Immature natural killer cell (primary cell): ENCODE data around the gene PRKX. TPM values are rescaled to one million over a fixed set of nuclear protein-coding genes. Genes with fewer than 3 reads are reported as not detected.
"Not testable (repeated sequence)": the region's sequence is repeated elsewhere in the genome, so short reads cannot be mapped to it uniquely, and the experiment has no call there.

Experiments
- DNase-seq, 3 donors: peaks; one replicate each; pipeline ENCODE4 v3.0.0; 2022; ENCODE audit warnings: mixed read lengths in 1 of 3
- H3K27ac Mint-ChIP-seq, 6 donors: one replicate each; pipeline ENCODE4 v1.8.0; 2020; ENCODE audit warnings: mixed read lengths in 6 of 6, mild to moderate bottlenecking in 5 of 6, inconsistent platforms in 4 of 6, moderate library complexity in 3 of 6
- H3K27me3 Mint-ChIP-seq, 3 donors: one replicate each; pipeline ENCODE4 v1.8.0; 2020 to 2021; ENCODE audit warnings: low read depth in 3 of 3, mild to moderate bottlenecking in 3 of 3, mixed read lengths in 3 of 3, moderate library complexity in 3 of 3, inconsistent platforms in 1 of 3
- H3K36me3 Mint-ChIP-seq, 3 donors: one replicate each; pipeline ENCODE4 v1.8.0; 2020; ENCODE audit warnings: mixed read lengths in 3 of 3, inconsistent platforms in 2 of 3, mild to moderate bottlenecking in 2 of 3
- H3K4me1 Mint-ChIP-seq, 2 donors: one replicate each; pipeline ENCODE4 v1.8.0; 2020; ENCODE audit warnings: inconsistent platforms in 2 of 2, mild to moderate bottlenecking in 2 of 2, mixed read lengths in 2 of 2, moderate library complexity in 1 of 2
- H3K4me3 Mint-ChIP-seq, 5 donors: one replicate each; pipeline ENCODE4 v1.8.0; 2020; ENCODE audit warnings: mild to moderate bottlenecking in 5 of 5, mixed read lengths in 5 of 5, inconsistent platforms in 3 of 5, moderate library complexity in 3 of 5
- H3K9me3 Mint-ChIP-seq, 6 donors: one replicate each; pipeline ENCODE4 v1.8.0; 2020; ENCODE audit warnings: mild to moderate bottlenecking in 6 of 6, mixed read lengths in 6 of 6, inconsistent platforms in 4 of 6, moderate library complexity in 3 of 6
- polyA plus RNA-seq, 3 donors: library from polyadenylated mRNA; unstranded; fragments of 300-500 nt; fragmentation: Illumina TruSeq; gene quantifications; one replicate each; pipeline ENCODE4 v1.2.3, GENCODE V29; 2021

PRKX gene
- polyA plus RNA-seq: 100 to 1,000 TPM in 1 of 3 donors, 10 to 100 TPM in 2; 65.3 to 117 (median 65.9) TPM

DNA sequence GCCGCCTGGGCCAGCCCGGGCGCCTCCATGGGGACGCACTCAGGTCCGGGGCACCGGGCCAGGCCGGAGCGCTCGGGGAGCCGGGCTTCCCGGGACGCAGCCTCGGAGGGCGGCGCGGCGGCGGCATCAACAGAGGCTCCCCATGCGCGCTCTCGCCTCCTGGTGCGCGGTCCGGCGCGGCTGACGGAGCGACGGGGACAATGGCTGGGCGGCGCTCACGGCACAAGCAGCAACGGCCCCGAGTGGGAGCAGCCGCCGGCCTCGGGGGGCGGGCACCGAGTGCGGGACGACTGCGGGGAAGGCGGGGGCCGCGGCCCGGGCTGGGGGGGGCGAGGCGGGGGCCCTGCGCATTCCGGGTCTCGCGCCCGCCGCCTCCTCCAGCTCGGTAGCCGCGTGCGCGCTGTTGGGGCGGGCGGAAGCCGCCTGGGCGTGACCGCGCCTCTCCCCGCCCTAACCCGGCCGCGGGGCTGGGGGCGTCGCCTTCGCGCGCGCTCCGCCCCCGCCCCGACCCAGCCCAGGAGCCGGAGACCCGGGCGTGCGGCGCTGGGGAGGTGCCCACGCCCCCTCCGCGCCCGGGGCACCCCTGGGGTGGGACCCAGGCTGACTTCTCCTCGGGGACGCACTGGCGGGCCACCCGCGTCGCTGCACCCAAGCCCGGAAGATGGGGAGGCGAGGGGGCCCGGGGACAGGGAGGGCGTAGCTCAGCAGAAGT lies at the start of gene PRKX:
Gene PRKX, minus strand, starts transcription at position 425 of the 712 bp plus-strand sequence. Its CDS starts 396 bp downstream, at position 29.
- peaks cover 41 to 42% of the 10 kb centered on the region in 2 donors for H3K4me1 Mint-ChIP-seq
- H3K9me3 Mint-ChIP-seq: no peaks in the 10 kb centered on the region
- peaks cover 6 to 26% (median 20%) of the 10 kb centered on the region in 3 donors for H3K27me3 Mint-ChIP-seq
- H3K27ac Mint-ChIP-seq: peak within 1 kb of the TSS; percentile 92 to 99 (median 98)
- H3K36me3 Mint-ChIP-seq: no peaks in the 10 kb centered on the region
- peak; percentile 84 to 89 (median 87) for DNase-seq
- peak within 1 kb of the TSS; percentile 95 to 99 (median 96) for H3K4me3 Mint-ChIP-seq

DNA sequence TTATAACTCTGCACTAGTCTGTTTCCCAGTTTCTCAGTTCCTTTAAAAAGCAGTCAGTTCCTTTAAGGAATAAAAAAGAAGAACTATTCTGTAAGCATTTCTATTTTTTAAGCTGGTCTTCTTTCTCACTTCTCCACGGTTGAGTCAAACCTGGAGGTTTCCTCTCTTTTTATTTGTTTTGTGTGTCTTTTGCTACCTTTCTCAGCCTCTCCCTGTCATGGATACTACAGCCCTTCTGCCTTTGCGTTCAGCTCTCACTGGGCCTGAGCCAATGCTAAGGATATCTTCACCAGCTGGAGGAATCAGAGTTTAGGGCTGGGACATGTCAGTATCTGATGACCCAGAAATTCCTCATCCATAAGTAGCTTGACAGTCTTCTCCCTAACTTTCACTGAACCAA lies 49.7 kb upstream of the PRKX start:
- no peak overlapping the region for H3K4me3 Mint-ChIP-seq
- H3K9me3 Mint-ChIP-seq: no peaks in the 10 kb centered on the region
- peaks cover 1 to 13% (median 2%) of the 10 kb centered on the region in 3 donors for H3K27me3 Mint-ChIP-seq
- H3K36me3 Mint-ChIP-seq: peaks cover 0 to 5% (median 0%) of the 10 kb centered on the region in 3 donors
- H3K4me1 Mint-ChIP-seq: peaks cover 7 to 9% of the 10 kb centered on the region in 2 donors
- DNase-seq: no peak
- no peak overlapping the region for H3K27ac Mint-ChIP-seq

DNA sequence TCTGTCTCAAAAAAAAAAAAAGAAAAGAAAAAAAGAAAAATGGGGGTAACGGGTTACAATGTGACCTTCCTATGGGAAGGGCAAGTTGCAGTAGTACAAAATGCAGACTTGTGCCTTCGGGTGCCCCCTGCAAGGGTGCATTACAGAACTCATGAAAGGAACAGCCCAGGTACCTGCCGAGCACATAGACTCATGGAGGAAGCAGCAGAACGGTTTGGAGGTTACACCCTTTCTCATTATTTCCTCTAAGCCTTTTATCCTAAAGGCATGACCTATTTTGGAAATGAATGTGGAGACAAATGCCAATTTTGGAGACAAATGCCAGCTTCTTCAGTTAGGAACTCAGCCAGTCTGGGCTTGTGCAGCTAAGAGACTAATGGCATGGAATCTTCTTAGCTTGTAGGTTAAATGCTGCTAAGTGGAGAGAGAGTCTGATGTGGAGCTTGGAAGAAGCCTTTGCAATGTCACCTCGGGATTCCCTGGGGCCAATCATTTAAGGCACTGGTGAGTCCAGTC lies 44.1 kb upstream of the PRKX start:
- H3K4me1 Mint-ChIP-seq: no peaks in the 10 kb centered on the region
- no peak for DNase-seq
- peaks cover 0 to 3% (median 2%) of the 10 kb centered on the region in 3 donors for H3K27me3 Mint-ChIP-seq
- H3K36me3 Mint-ChIP-seq: no peaks in the 10 kb centered on the region
- no peak overlapping the region for H3K27ac Mint-ChIP-seq
- H3K9me3 Mint-ChIP-seq: no peaks in the 10 kb centered on the region
- H3K4me3 Mint-ChIP-seq: no peak overlapping the region

DNA sequence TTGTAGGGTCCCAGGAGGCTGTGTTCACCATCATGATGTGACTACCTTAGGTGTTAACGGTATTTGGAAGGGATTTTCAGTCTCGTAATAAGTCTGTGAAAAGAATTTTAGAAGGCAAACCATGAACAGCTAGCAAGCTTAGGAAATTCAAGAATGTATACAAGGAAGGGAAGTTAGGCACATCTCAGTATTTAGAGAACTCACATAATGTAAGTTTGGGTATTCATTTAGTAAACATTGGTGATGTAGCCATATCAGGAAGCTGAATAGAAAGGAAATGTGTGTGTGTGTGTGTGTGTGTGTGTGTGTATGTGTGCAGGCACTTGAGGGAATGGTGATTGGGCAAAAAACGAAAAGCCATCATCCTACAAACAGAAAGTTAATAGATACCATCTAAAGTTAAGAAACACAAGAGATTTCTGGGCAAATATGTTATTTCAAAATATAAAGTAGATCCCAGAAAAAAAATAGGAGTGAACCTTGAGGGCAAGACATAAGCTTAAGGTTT lies 34.7 kb upstream of the PRKX start:
- H3K27ac Mint-ChIP-seq: peak overlapping the region in 5 of 6 donors; percentile 1 to 26 (median 13)

DNA sequence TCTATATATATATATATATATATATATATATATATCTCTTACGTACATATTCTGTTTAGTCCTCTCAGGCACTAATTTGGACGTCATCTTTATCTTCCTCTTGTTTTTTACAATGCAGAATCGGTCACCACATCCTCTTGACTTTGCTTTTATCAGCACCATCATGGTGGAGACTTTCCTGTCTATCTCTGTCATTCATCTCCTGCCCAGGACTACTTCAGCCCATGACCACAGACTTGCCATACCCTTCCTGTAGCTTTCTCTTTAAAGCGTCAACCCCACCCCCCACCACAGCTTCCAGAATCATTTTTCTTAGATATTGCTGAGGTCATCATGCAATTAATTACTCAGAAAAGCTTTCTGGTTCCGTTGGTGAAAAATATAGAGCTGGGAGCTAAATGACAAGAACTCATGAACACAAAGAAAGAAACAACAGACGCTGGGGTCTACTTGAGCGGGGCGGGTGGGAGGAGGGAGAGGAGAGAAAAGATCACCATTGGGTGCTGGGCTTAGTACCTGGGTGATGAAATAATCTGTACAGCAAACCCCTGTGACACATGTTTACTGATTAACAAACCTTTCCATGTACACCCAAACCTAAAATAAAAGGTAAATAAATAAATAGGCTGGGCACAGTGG lies 30.5 kb upstream of the PRKX start:
- peaks cover 0 to 7% (median 0%) of the 10 kb centered on the region in 3 donors for H3K36me3 Mint-ChIP-seq

More for the DNA sequence above, 34.7 kb upstream of the PRKX start:
- Mint-ChIP-seq H3K4me1 (peaks cover 38 to 48% of the 10 kb centered on the region in 2 donors), H3K36me3 (no peaks in the 10 kb centered on the region), H3K9me3 (no peaks in the 10 kb centered on the region), H3K27me3 (peaks cover 4 to 11% (median 7%) of the 10 kb centered on the region in 3 donors), H3K4me3 (peak overlapping the region in 1 of 5 donors; percentile 22)
- DNase-seq: no peak

DNA sequence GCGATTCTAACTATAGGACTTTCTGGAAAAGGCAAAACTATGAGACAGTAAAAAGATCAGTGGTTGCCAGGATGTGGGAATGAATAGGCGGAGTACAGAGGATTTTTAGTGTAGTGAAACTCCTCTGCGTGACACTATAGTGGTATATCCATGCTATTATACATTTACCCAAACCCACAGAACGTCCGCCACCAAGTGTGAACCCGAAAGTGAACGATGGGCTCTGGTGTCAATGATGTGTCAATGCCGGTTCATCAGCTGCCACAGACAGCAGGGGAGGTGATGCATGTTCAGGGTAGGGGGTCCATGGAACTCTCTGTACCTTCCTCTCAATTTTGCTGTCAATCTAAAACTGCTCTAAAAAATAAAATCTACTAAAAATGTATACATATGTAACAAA lies 27.5 kb upstream of the PRKX start:
- Mint-ChIP-seq H3K4me3 (peak overlapping the region; percentile 5 to 66 (median 38)), H3K27ac (peak overlapping the region; percentile 22 to 83 (median 54)), H3K4me1 (peaks cover 44 to 70% of the 10 kb centered on the region in 2 donors), H3K36me3 (peaks cover 0 to 10% (median 0%) of the 10 kb centered on the region in 3 donors)
- DNase-seq: peak; percentile 52 to 65 (median 59)
- H3K9me3 Mint-ChIP-seq, H3K27me3 Mint-ChIP-seq: not testable (repeated sequence)

More for the DNA sequence above, 30.5 kb upstream of the PRKX start:
- H3K4me1 Mint-ChIP-seq: peaks cover 54 to 78% of the 10 kb centered on the region in 2 donors
- peak; percentile 82 to 88 (median 87) for DNase-seq
- H3K27me3 Mint-ChIP-seq: peaks cover 4 to 10% (median 8%) of the 10 kb centered on the region in 3 donors
- H3K27ac Mint-ChIP-seq: peak overlapping the region; percentile 72 to 94 (median 84)
- H3K9me3 Mint-ChIP-seq: no peaks in the 10 kb centered on the region
- H3K4me3 Mint-ChIP-seq: peak overlapping the region; percentile 70 to 87 (median 75)

DNA sequence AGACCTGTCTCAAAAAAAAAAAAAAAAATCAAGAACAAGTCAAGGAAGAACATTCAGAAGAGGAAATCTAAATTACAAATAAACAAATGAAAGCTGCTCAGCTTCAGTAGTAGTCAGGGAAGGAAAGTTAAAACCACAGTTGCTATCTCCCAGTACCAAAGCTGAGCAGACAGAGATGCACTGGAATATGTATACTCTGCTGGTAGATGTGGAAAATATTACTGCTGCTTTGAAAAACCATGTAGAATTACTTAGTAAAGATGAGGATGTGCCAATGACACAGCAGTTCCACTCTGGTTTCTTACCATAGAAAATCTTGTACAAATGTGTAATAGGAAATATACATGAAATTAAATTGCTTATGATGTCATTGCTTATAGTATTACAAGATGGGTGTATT lies 25.1 kb upstream of the PRKX start:
- peaks cover 0 to 10% (median 0%) of the 10 kb centered on the region in 3 donors for H3K36me3 Mint-ChIP-seq
- peak overlapping the region in 3 of 6 donors; percentile 28 to 49 (median 43) for H3K27ac Mint-ChIP-seq
- H3K27me3 Mint-ChIP-seq: peaks cover 3 to 4% (median 3%) of the 10 kb centered on the region in 3 donors
- peaks cover 26 to 53% of the 10 kb centered on the region in 2 donors for H3K4me1 Mint-ChIP-seq
- H3K4me3 Mint-ChIP-seq: no peak overlapping the region
- no peaks in the 10 kb centered on the region for H3K9me3 Mint-ChIP-seq
- DNase-seq: no peak

DNA sequence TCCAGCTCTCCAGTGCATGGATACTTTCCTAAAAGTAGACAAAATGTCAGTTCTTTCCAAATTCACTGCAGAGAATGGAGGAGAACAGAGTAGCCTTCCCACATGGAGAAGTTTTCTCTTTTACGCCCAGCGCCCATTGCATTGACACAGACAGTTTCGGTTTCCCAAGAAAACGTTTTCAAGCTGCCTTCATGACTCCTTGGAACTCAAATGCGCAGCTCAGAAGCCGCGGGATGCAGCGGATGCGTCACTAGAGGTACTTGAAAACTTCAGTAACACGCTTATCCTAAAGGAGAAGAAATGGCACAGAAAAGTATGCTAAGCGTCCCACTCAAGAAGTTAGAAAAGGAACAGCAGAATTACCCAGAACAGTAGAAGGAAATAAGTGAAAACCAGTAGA lies 23.1 kb upstream of the PRKX start:
- H3K4me3 Mint-ChIP-seq, H3K9me3 Mint-ChIP-seq, DNase-seq, H3K27ac Mint-ChIP-seq, H3K27me3 Mint-ChIP-seq: not testable (repeated sequence)
- peaks cover 0 to 10% (median 0%) of the 10 kb centered on the region in 3 donors for H3K36me3 Mint-ChIP-seq
- H3K4me1 Mint-ChIP-seq: peaks cover 14 to 41% of the 10 kb centered on the region in 2 donors

DNA sequence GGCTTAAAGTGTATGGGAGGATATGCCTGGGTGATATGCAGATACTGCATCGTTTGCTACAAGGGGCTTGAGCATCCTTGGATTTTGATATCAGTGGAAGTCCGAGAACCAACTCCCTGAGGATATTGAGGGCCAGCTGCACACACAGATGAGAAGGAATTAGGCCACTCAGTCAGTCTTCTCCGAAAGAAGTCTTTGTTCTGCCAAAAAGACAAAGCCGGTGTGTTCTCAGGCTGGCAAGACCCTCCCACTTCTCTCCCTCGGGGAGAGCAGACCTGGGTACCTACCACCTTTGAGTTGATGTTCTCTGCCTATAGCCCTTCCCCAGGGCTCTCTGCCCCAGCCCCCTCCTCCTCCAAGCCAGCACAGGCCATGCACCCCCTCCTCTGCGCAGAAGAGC lies 22.4 kb upstream of the PRKX start:
- not testable (repeated sequence) for DNase-seq, H3K9me3 Mint-ChIP-seq, H3K27me3 Mint-ChIP-seq, H3K4me3 Mint-ChIP-seq, H3K27ac Mint-ChIP-seq
- Mint-ChIP-seq H3K4me1 (peaks cover 11 to 34% of the 10 kb centered on the region in 2 donors), H3K36me3 (peaks cover 0 to 10% (median 0%) of the 10 kb centered on the region in 3 donors)

DNA sequence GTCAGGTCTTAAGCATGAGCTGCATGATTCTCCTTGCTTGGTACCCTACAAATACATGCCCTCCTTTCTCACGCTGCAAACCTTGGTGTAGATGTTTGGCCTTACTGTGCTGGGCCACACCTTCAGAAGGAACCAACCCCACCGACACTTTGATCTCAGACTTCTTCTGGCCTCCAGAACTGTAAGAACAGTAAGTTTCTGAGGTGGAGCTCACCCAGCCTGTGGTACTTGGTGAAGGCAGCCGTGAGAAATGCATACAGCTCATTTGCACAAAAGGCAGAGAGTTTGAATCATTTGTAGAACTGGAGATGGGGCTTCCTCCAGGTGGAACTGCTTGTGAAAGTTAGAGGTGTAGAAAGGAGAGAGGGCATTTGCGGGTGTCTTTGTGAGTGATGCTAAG lies 21.0 kb upstream of the PRKX start:
- Mint-ChIP-seq H3K27ac (peak overlapping the region in 4 of 6 donors; percentile 26 to 75 (median 60)), H3K4me1 (peaks cover 7 to 25% of the 10 kb centered on the region in 2 donors)
- DNase-seq, H3K27me3 Mint-ChIP-seq, H3K4me3 Mint-ChIP-seq, H3K9me3 Mint-ChIP-seq, H3K36me3 Mint-ChIP-seq: not testable (repeated sequence)

DNA sequence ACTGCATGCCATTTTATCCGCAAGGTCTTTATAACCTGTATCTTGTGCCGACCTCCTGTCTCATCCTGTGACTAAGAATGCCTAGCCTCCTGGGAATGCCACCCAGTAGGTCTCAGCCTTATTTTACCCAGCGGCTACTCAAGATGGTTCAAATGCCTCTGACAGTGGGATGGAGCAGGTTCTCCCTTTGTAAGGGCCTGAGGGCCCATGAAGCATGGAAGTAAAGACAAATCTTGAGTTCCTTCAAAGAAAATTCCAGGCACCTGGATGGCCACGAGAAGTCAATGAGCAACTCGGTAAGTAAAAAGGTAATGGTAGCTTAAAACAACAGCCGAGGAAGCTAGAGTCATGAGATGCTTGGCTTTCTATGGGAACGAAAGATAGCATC lies 19.6 kb upstream of the PRKX start:
- no peak for DNase-seq
- Mint-ChIP-seq H3K4me1 (peaks cover 6 to 11% of the 10 kb centered on the region in 2 donors), H3K9me3 (no peaks in the 10 kb centered on the region), H3K4me3 (no peak overlapping the region), H3K36me3 (no peaks in the 10 kb centered on the region), H3K27me3 (peaks cover 0 to 3% (median 2%) of the 10 kb centered on the region in 3 donors), H3K27ac (no peak overlapping the region)

DNA sequence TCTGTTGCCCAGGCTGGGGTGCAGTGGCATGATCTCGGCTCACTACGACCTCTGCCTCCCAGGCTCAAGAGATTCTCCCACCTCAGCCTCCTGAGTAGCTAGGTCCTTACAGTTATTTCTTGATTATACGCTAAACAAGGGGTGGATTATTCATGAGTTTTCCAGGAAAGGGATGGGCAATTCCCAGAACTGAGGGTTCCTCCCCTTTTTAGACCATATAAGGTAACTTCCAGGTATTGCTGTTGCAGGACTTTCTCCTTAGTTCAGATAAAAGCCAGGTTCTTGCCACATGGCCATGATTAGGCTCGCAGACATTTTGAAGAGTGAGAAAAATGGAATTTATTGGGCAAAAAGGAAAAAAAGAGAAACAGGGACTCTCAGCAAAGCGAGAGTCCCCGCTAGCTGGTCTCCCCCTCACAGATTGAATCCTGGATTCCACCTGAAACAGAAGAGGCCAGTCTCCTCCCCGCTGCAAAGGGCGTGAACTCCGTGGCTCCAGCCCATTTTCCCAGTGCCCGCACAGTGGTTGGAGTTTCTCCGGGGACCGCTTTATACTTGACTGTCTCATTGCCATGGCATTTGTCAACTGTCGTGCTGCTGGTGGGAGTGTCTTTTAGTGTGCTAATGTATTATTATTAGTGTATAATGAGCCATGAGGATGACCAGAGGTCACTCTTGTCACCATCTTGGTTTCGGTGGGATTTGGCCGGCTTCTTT lies 19.0 kb upstream of the PRKX start:
- DNase-seq, H3K4me1 Mint-ChIP-seq, H3K9me3 Mint-ChIP-seq, H3K27me3 Mint-ChIP-seq, H3K36me3 Mint-ChIP-seq, H3K27ac Mint-ChIP-seq, H3K4me3 Mint-ChIP-seq: not testable (repeated sequence)

DNA sequence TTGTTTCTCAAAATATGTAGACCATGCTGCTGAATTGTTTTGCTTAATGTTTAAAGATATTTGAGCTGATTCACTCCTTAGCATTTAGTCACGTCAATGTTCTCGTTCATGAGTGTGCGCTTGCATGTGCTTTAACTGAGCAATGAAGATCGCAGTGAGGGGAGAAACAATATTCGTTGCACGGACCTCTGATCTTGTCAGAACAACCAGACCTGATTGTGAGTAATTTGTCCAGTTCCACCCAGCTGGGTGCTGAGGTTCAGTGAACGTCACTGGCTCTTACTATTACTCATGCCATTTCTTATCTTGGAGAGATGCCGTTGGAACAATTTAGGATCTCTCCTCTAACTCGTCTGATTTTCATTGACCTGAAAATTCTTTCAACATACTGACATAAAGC lies 15.0 kb upstream of the PRKX start:
- peaks cover 0 to 2% (median 2%) of the 10 kb centered on the region in 3 donors for H3K27me3 Mint-ChIP-seq
- H3K36me3 Mint-ChIP-seq: no peaks in the 10 kb centered on the region
- no peaks in the 10 kb centered on the region for H3K9me3 Mint-ChIP-seq
- no peak for DNase-seq
- H3K4me1 Mint-ChIP-seq: no peaks in the 10 kb centered on the region
- no peak overlapping the region for H3K4me3 Mint-ChIP-seq
- no peak overlapping the region for H3K27ac Mint-ChIP-seq
